ENCODE results near the gene ITCH.

- no peak for TF ChIP-seq POLR2A (IDR thresholded peaks at IDR 0.05; ENCODE audit: low read depth, low read length)
- no peak for TF ChIP-seq POLR2AphosphoS5 (IDR thresholded peaks at IDR 0.05; ENCODE audit: insufficient read depth, low read depth, low read length)
- TF ChIP-seq, protein P1, sequence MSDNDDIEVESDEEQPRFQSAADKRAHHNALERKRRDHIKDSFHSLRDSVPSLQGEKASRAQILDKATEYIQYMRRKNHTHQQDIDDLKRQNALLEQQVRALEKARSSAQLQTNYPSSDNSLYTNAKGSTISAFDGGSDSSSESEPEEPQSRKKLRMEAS (IDR thresholded peaks at IDR 0.05; ENCODE audit: insufficient read depth, insufficient read length): no peak
- TF ChIP-seq, protein P2, sequence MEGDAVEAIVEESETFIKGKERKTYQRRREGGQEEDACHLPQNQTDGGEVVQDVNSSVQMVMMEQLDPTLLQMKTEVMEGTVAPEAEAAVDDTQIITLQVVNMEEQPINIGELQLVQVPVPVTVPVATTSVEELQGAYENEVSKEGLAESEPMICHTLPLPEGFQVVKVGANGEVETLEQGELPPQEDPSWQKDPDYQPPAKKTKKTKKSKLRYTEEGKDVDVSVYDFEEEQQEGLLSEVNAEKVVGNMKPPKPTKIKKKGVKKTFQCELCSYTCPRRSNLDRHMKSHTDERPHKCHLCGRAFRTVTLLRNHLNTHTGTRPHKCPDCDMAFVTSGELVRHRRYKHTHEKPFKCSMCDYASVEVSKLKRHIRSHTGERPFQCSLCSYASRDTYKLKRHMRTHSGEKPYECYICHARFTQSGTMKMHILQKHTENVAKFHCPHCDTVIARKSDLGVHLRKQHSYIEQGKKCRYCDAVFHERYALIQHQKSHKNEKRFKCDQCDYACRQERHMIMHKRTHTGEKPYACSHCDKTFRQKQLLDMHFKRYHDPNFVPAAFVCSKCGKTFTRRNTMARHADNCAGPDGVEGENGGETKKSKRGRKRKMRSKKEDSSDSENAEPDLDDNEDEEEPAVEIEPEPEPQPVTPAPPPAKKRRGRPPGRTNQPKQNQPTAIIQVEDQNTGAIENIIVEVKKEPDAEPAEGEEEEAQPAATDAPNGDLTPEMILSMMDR (IDR thresholded peaks at IDR 0.05; ENCODE audit: extremely low read depth in 1 of 2, insufficient read depth in 1 of 2, low read depth in 1 of 2, low read length in 2 of 2): no peak
- TF ChIP-seq EZH2 (IDR thresholded peaks at IDR 0.05; ENCODE audit: borderline replicate concordance, low read depth, low read length, severe bottlenecking): no peak
- TF ChIP-seq MYC (IDR thresholded peaks at IDR 0.05; ENCODE audit: low read depth, low read length): no peak
- TF ChIP-seq JUN (IDR thresholded peaks at IDR 0.05; ENCODE audit: borderline replicate concordance, insufficient read depth, insufficient read length, low read depth): no peak
These were observed 186.8 kb downstream of the ITCH start for GRCh38 chr20:34549929-34550305.

Data from endothelial cell of umbilical vein (primary cell).